ENCODE measurements around the gene FER1L5.

The FER1L5 gene

DNA sequence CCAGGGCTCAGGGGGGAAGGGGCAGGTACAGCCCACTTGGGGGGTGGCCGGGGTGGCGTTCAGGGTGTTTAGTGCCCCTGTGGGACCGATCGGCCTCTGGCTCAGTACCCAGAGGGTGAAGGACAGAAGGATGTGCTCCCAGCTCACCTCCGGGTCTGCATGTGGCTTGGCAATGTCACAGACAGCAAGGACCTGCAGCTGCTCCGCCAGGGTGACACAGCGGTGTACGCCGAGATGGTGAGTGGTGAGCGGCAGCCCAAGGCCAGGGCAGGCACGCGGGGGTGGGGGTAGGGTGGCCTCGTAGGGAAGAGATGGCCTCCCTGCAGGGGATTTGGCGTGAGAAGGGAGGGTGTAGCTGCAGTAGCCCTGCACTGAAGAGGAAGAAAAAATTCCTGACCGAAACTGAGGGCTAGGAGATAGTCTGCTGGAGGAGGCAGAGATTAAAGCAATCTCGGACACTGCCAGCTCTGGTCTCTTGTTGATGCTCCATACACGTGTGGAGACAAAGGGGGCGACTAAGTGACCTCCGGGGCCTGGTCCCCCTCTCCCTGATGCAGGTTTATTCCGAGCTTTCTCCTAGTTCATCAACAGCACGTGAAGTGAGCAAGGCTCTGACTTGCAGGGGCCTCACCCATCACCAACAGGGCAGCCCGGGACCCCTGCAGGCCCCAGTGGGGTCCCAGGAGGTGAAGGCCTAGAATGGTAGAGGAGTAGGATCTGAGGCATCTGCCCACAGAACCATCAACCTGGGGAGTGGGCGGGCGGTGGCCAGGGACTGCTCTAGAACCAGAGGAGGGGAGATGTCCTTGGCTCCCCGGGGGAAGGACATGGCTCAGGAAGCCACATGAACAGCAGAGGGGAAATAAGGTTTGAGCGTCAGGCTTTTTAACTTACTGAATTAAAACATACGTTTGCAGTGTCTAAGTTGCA, 45.4 kb downstream of the FER1L5 start:
- no peak for DNase-seq (ENCODE audit: extremely low read depth, insufficient read length)
- TF ChIP-seq, protein P1, sequence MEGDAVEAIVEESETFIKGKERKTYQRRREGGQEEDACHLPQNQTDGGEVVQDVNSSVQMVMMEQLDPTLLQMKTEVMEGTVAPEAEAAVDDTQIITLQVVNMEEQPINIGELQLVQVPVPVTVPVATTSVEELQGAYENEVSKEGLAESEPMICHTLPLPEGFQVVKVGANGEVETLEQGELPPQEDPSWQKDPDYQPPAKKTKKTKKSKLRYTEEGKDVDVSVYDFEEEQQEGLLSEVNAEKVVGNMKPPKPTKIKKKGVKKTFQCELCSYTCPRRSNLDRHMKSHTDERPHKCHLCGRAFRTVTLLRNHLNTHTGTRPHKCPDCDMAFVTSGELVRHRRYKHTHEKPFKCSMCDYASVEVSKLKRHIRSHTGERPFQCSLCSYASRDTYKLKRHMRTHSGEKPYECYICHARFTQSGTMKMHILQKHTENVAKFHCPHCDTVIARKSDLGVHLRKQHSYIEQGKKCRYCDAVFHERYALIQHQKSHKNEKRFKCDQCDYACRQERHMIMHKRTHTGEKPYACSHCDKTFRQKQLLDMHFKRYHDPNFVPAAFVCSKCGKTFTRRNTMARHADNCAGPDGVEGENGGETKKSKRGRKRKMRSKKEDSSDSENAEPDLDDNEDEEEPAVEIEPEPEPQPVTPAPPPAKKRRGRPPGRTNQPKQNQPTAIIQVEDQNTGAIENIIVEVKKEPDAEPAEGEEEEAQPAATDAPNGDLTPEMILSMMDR (IDR thresholded peaks at IDR 0.05; ENCODE audit: insufficient read depth, low read length, poor library complexity, severe bottlenecking): no peak
- no peaks in the 10 kb centered on the region for H3K36me3 ChIP-seq (ENCODE audit: control insufficient read depth, insufficient read depth, low read length)
- no peaks in the 10 kb centered on the region; the same call in 1 of the 2 replicates for H3K27me3 ChIP-seq (replicated peaks; ENCODE audit: control insufficient read depth, insufficient read depth, low read length)
- no peak overlapping the region for H3K4me3 ChIP-seq (replicated peaks; ENCODE audit: low read depth, low read length)

DNA sequence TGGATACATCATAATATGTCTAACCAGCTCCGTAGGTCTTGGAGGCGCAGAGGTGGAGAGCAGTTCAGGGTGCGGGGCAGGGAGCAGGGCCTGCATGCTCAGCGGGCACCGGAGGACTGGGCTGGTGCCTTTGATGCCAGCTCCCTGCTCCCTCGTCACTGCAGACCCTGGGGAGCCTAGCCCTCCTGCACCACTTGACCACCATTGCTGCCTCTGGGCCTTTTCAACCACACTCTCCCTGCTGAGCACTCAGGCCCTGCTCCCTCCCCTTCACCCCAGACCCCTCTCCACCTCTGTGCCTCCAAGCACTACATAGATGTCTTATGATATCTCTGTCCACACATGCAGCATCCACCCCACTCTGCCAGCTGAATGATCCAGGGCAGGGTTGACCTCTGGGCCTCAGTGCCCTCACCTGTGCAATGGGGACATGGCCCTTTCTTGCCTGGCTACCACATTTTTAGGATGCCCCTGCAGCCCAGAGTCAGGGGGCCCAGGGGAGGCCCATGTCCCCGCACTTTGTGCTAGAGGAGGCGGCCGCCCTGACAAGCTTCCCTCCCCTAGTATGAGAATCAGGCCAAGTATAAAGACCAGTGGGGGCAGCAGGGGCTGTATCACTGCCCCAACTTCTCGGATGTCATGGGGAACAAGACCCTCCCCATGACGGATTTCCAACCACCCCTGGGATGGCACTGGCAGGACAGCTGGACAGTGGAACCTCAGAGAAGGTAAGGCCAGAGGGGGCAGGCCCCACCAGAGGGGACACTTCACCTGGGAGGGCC, 46.3 kb downstream of the FER1L5 start:
- Histone ChIP-seq H3K36me3 (ENCODE audit: control insufficient read depth, insufficient read depth, low read length) (no peaks in the 10 kb centered on the region), H3K4me3 (replicated peaks; ENCODE audit: low read depth, low read length) (no peak overlapping the region), H3K27me3 (replicated peaks; ENCODE audit: control insufficient read depth, insufficient read depth, low read length) (no peaks in the 10 kb centered on the region; the same call in 1 of the 2 replicates)
- DNase-seq (ENCODE audit: extremely low read depth, insufficient read length): no peak
- TF ChIP-seq, protein P1 (IDR thresholded peaks at IDR 0.05; ENCODE audit: insufficient read depth, low read length, poor library complexity, severe bottlenecking): no peak

DNA sequence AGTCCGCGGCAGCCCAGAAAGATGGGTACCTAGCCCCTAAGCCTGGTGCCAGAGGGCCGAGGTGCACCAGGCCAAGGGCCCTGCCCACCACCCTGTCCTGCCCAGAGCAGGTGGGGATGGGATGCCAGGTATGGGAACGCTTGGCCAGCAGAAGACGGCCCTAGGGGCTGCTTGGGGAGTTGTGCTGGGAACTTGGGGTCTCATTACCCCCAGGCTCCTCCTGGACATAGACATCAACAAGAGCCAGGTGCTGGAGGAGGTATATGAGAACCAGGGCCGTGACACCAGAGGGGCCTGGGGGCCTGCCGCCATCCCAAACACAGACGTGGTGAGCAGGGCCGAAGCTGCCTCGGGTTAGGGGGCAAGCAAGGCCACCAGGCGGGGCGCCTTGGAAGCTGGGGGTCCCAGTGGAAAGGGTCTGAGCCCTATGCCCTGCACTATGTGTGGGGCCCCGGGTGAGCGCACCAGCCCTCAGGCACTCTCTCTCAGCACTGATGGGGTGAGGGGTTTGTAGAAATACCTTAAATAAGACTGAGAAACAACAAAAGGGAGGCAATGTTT, 46.9 kb downstream of the FER1L5 start:
- DNase-seq (ENCODE audit: extremely low read depth, insufficient read length): no peak
- no peak overlapping the region for H3K4me3 ChIP-seq (replicated peaks; ENCODE audit: low read depth, low read length)
- TF ChIP-seq, protein P1 (IDR thresholded peaks at IDR 0.05; ENCODE audit: insufficient read depth, low read length, poor library complexity, severe bottlenecking): no peak

DNA sequence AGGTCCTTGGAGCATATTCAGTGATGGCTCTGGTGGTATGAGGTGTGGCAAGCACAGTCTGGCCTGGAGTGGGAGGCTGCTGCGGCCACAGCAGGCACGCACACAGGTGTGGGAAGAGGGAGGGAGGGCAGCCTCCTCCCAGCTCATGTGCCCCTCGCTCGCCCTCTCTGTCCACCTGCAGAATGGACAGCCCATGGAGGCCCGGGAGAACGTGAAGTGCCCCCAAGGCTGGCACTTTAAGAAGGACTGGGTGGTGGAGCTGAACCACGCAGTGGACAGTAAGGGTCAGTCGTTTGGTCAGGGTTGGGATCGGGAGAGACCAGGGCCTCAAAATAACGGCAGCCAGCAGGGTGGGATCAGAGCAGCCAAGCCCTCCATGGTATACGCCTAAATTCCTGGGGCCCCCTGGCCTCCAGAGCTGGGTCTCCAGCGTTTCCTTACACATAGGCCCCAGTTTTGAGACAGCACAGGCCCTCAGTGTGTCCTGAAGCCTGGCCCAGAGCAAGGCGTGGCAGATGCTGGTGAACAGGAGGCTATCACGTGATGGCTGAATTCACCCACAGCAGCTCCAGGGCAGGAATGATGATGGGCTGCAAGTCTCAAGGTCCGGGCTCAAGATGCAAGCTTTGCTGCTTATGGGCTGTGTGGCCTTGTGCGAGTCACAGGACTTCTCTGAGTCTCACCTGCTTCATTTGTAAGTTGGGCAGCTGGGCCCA, 47.9 kb downstream of the FER1L5 start:
- Histone ChIP-seq H3K27me3 (replicated peaks; ENCODE audit: control insufficient read depth, insufficient read depth, low read length) (no peaks in the 10 kb centered on the region; the same call in 1 of the 2 replicates), H3K36me3 (ENCODE audit: control insufficient read depth, insufficient read depth, low read length) (no peaks in the 10 kb centered on the region), H3K4me3 (replicated peaks; ENCODE audit: low read depth, low read length) (no peak overlapping the region)
- TF ChIP-seq, protein P1 (IDR thresholded peaks at IDR 0.05; ENCODE audit: insufficient read depth, low read length, poor library complexity, severe bottlenecking): no peak
- no peak for DNase-seq (ENCODE audit: extremely low read depth, insufficient read length)

More for the DNA sequence above, 46.9 kb downstream of the FER1L5 start:
- Histone ChIP-seq H3K27me3 (replicated peaks; ENCODE audit: control insufficient read depth, insufficient read depth, low read length) (no peaks in the 10 kb centered on the region; the same call in 1 of the 2 replicates), H3K36me3 (ENCODE audit: control insufficient read depth, insufficient read depth, low read length) (no peaks in the 10 kb centered on the region)

DNA sequence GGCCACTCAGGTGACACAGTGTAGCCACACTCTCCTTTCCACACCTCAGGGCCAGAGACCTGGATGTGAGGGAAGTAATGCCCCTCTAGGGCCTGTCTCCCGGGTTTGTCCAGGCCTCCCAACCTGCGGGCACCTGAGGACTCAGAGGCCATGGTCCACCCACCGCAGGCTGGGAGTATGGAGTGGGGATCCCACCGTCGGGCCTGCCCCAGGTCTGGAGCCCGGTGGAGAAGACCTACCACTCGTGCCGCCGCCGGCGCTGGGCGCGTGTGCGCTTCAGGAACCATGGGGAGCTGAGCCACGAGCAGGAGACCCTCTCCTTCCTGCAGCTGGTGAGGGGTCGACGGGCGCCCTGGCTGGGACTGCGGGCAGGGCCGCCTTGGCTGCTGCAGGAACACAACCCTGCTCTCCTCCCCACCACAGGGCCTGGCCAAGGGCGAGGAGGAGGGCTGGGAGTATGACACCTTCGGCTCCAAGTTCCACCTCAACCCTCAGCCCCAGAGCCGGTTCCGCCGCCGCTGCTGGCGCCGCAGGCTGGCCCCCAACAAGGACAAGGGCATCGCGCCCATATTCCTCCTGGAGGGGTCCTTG, 48.6 kb downstream of the FER1L5 start:
- TF ChIP-seq, protein P1 (IDR thresholded peaks at IDR 0.05; ENCODE audit: insufficient read depth, low read length, poor library complexity, severe bottlenecking): no peak
- no peak for DNase-seq (ENCODE audit: extremely low read depth, insufficient read length)
- H3K36me3 ChIP-seq (ENCODE audit: control insufficient read depth, insufficient read depth, low read length): no peaks in the 10 kb centered on the region
- no peak overlapping the region for H3K4me3 ChIP-seq (replicated peaks; ENCODE audit: low read depth, low read length)
- no peaks in the 10 kb centered on the region for H3K27me3 ChIP-seq (replicated peaks; ENCODE audit: control insufficient read depth, insufficient read depth, low read length)
